Testis (tissue), 3 donors: ENCODE results near the gene SCNN1A. TPM values are rescaled to one million over a fixed set of nuclear protein-coding genes. Genes with fewer than 3 reads are reported as not detected.

Experiments
- DNase-seq: peaks from one replicate; pipeline ENCODE4 v3.0.0-alpha.2; 2019
- H3K27ac ChIP-seq, 2 donors: fragments of 200-600 bp; sonication (generic); one replicate each; pipeline ENCODE4 v1.5.1; 2019
- H3K27me3 ChIP-seq: fragments of 200-600 bp; sonication (generic); one replicate; pipeline ENCODE4 v1.5.1; 2019
- H3K36me3 ChIP-seq: fragments of 200-600 bp; sonication (generic); one replicate; pipeline ENCODE4 v1.5.1; 2017; ENCODE audit warnings: low read depth; ENCODE audit errors: missing control alignments
- H3K4me1 ChIP-seq: fragments of 200-600 bp; sonication (generic); one replicate; pipeline ENCODE4 v1.5.1; 2019
- H3K4me3 ChIP-seq, 2 donors: fragments of 200-600 bp; sonication (generic); one replicate each; pipeline ENCODE4 v1.5.1; 2017 to 2019
- H3K9me3 ChIP-seq: fragments of 200-600 bp; sonication (generic); one replicate; pipeline ENCODE4 v1.5.1; 2017
- CTCF ChIP-seq, 3 experiments: fragments of 450-650 bp in 2 of 3; fragments of 200-600 bp in 1 of 3; sonication (generic) in 1 of 3; IDR thresholded peaks; one replicate each; pipeline ENCODE4 v1.5.1; 2016 to 2019; ENCODE audit warnings: antibody characterized with exemption in 3 of 3, mild to moderate bottlenecking in 2 of 3, moderate library complexity in 1 of 3
- POLR2A ChIP-seq: fragments of 450-650 bp; IDR thresholded peaks from one replicate; pipeline ENCODE4 v1.6.1; 2017; ENCODE audit warnings: antibody characterized with exemption, mild to moderate bottlenecking, moderate library complexity
- whole genome bisulfite sequencing, 2 donors: methylation state at CpG; one replicate each; pipeline ENCODE4 v1.1.5; 2018; 5-methylcytosine and 5-hydroxymethylcytosine counted together
- intact Hi-C: fragments of 100-400 bp; cut with DNase I; formaldehyde crosslinking; loops from one replicate; pipeline ENCODE4 v1.15.1; 2023; ENCODE audit warnings: low total_unique reads
- polyA plus RNA-seq: library from polyadenylated mRNA; stranded (reverse); fragments of 350-450 nt; fragmentation: Illumina TruSeq; extraction: RNeasy Lipid Tissue Mini Kit (QIAGEN cat#74804); gene quantifications from one replicate; pipeline ENCODE4 v1.2.3, GENCODE V29; 2014; ENCODE audit warnings: low read depth, low replicate concordance; ENCODE audit not compliant: insufficient read depth
- total RNA-seq, 2 donors: library from RNA; depleted of rRNA; stranded (reverse); fragments of >200 nt; gene quantifications; one replicate each; pipeline ENCODE4 v1.2.3, GENCODE V29; 2016

The SCNN1A gene
- total and polyA plus RNA-seq, 3 donors from 2014 or later: 14.6 to 43.1 (median 22.7) TPM

DNA sequence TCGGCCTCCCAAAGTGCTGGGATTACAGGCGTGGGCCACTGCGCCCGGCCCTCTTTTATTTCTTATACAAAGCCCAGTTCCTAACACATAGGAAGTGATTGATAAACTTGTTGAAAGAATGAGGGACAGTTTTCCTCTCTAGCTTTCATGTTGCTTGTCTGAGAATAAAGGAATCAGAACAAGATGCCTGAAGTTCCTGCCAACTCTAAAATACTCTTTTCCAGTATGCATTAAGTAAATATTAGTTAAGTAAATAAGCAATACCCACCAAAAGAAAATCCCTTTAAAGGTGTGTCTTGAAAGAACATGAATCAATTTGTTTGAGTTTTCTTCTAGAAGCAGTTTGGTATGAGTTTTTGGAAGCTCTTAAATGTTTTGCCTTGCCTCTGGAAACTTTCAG lies 45.0 kb upstream of the SCNN1A start:
- no peak overlapping the region for H3K27ac ChIP-seq
- WGBS, 2 donors: 73% methylated on average over 4 of the region's 4 CpGs
- TF ChIP-seq CTCF (IDR thresholded peaks at IDR 0.05) (no peak), POLR2A (no peak)
- no peak for DNase-seq
- H3K9me3 ChIP-seq: no peaks in the 10 kb centered on the region
- H3K36me3 ChIP-seq: no peaks in the 10 kb centered on the region
- H3K4me3 ChIP-seq: no peak overlapping the region
- intact Hi-C loops: no loop called here
- peaks cover 11% of the 10 kb centered on the region for H3K4me1 ChIP-seq
- no peaks in the 10 kb centered on the region for H3K27me3 ChIP-seq

GRCh38 chr12:6418796-6419195 lies 43.4 kb upstream of the SCNN1A start:
- WGBS, 2 donors: 34 to 50% methylated on average over 6 of the region's 6 CpGs
- no peak overlapping the region for H3K4me3 ChIP-seq
- H3K27me3 ChIP-seq: no peaks in the 10 kb centered on the region
- intact Hi-C loops: no loop called here
- TF ChIP-seq CTCF (IDR thresholded peaks at IDR 0.05): no peak
- TF ChIP-seq POLR2A: no peak
- peak overlapping the region in 1 of 2 donors; percentile 30 for H3K27ac ChIP-seq
- DNase-seq: no peak
- H3K9me3 ChIP-seq: no peaks in the 10 kb centered on the region
- H3K4me1 ChIP-seq: peaks cover 9% of the 10 kb centered on the region
- H3K36me3 ChIP-seq: no peaks in the 10 kb centered on the region

DNA sequence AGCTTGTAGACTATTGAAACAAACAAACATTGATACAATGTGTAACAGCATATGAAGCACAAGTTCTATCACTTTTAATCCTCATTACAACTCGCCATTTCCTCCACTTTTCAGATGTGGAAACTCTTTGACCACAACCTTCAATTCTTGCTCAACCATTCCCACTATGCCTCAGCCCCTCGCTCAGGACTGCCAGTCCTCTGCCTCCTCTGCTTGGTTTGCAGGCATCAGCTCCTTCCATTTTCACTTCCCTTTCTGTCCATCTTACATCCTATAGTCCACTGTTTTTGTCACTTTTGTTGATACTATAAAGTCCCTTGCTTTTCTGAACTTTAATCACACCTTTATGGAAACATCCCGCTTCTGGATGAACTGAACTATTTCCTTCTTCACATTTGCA lies 41.2 kb upstream of the SCNN1A start:
- no peak for DNase-seq
- H3K36me3 ChIP-seq: no peaks in the 10 kb centered on the region
- H3K9me3 ChIP-seq: no peaks in the 10 kb centered on the region
- WGBS, 2 donors: 84 to 91% methylated on average over 3 of the region's 3 CpGs
- H3K27ac ChIP-seq: no peak overlapping the region
- intact Hi-C loops: no loop called here
- no peak overlapping the region for H3K4me3 ChIP-seq
- no peaks in the 10 kb centered on the region for H3K27me3 ChIP-seq
- peaks cover 6% of the 10 kb centered on the region for H3K4me1 ChIP-seq
- TF ChIP-seq CTCF (IDR thresholded peaks at IDR 0.05): no peak

- Histone ChIP-seq H3K4me1 (no peaks in the 10 kb centered on the region), H3K27ac (no peak overlapping the region), H3K4me3 (no peak overlapping the region), H3K27me3 (no peaks in the 10 kb centered on the region), H3K36me3 (no peaks in the 10 kb centered on the region), H3K9me3 (no peaks in the 10 kb centered on the region)
- whole genome bisulfite sequencing, 2 donors: 90 to 97% methylated on average over 10 of the region's 10 CpGs
- TF ChIP-seq CTCF (IDR thresholded peaks at IDR 0.05): no peak
- TF ChIP-seq POLR2A: no peak
- no peak for DNase-seq
- intact Hi-C loops: no loop called here
These were observed 32.0 kb upstream of the SCNN1A start for GRCh38 chr12:6407236-6407954.

- no peaks in the 10 kb centered on the region for H3K9me3 ChIP-seq
- TF ChIP-seq POLR2A: no peak
- TF ChIP-seq CTCF (IDR thresholded peaks at IDR 0.05): no peak
- 80 to 85% methylated on average over 6 of the region's 6 CpGs for WGBS, 2 donors
- no peaks in the 10 kb centered on the region for H3K4me1 ChIP-seq
- no peak overlapping the region for H3K4me3 ChIP-seq
- H3K36me3 ChIP-seq: no peaks in the 10 kb centered on the region
- intact Hi-C loops: no loop called here
- DNase-seq: no peak
- no peaks in the 10 kb centered on the region for H3K27me3 ChIP-seq
- H3K27ac ChIP-seq: no peak overlapping the region
These were observed 30.6 kb upstream of the SCNN1A start for GRCh38 chr12:6405963-6406362.
